Motor neuron (in vitro differentiated cells): ENCODE results near the gene CXCL1. TPM values are rescaled to one million over a fixed set of nuclear protein-coding genes. Genes with fewer than 3 reads are reported as not detected.
"Not testable (repeated sequence)": the region's sequence is repeated elsewhere in the genome, so short reads cannot be mapped to it uniquely, and the experiment has no call there.

Experiments
- ATAC-seq, 8 experiments: fragments of 200-7000 bp; cut with Tn5 transposase; replicated peaks in 6 of 8; 2 replicates each; pipeline ENCODE4 v1.8.0; 2021; ENCODE audit warnings: mild to moderate bottlenecking in 8 of 8, moderate library complexity in 8 of 8
- H3K27ac ChIP-seq, 2 donors: fragments of 250-450 bp; sonication (Bioruptor Pico); 2 replicates each; pipeline ENCODE4 v1.9.0; 2021; ENCODE audit warnings: antibody characterized with exemption in 2 of 2, mild to moderate bottlenecking in 2 of 2, moderate library complexity in 1 of 2
- H3K4me1 ChIP-seq, 2 donors: fragments of 250-450 bp; sonication (Bioruptor Pico); replicated peaks in 1 of 2; 2 replicates each; pipeline ENCODE4 v1.6.1; 2021; ENCODE audit warnings: antibody characterized with exemption in 2 of 2, mild to moderate bottlenecking in 2 of 2, moderate library complexity in 1 of 2
- H3K4me3 ChIP-seq, 5 donors: fragments of 250-450 bp; sonication (Bioruptor Pico); 2 replicates each; pipeline ENCODE4 v1.9.0; 2021; ENCODE audit warnings: antibody characterized with exemption in 5 of 5, mild to moderate bottlenecking in 5 of 5, moderate library complexity in 4 of 5
- WGBS, 10 experiments: fragments of 450-650 bp; shearing (Covaris generic); methylation state at CpG; one replicate each; pipeline ENCODE4 v1.0.0; 2022; 5-methylcytosine and 5-hydroxymethylcytosine counted together
- in situ Hi-C, 9 experiments: fragments of 400-800 bp; cut with MboI; loops; one replicate each; pipeline ENCODE4 v1.15.0; 2021; ENCODE audit warnings: low sequenced_read_pairs in 9 of 9, low pct_unique_long_range_greater_than_20kb in 2 of 9; ENCODE audit not compliant: unreplicated experiment in 9 of 9
- total RNA-seq, 8 experiments: library from RNA; unstranded; fragments of 300-600 nt; gene quantifications; 2 replicates each; pipeline versions ENCODE4 v1.2.3 to v1.2.4, GENCODE V29; 2022

The CXCL1 gene
- total RNA-seq, 8 experiments from 2014 or later, result 0.18 to 50.5 (median 2.5) TPM; not detected in 1

DNA sequence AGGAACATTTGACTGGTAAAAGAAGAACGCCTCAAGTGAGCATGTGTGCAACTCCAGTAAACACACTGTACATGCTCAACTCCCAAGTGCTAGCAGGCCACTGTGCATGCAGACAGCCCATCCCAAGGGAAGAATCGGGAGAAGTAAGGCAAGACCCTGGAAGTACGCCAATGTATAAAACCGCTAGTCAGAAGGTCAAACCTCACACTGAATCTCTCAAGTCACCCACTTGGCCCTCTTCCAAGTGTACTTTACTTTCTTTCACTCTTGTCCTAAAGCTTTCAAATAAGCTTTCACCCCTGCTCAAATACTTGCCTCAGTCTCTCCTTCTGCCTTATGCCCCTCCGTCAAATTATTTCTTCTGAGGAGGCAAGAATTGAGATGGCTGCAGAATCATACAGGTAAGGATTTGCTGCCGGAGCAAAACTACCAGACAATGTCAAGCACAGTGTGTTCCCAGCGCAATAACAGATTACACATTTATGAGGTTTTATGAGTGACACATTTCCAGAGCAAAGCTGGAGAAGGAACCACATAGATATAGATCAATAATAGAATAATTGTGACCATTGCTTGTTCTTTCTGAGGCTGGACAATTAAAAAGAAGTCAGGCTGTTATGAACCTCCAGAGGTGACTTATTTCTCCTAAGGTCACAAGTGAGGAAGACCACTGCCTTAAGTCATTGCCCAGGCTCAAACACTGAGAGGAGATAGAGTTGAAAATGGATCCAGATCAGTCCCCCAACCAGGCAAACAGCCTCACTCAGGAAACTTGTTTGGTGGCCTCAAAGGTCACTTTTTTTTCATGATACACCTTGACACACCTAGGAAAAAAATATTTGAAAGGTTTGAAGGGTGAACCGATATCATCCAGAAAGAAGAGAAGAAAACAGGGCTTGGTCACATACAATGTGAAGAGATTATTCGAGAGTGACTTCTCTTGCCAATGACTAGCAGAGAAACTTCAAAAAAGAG, 26.3 kb downstream of the CXCL1 start:
- ATAC-seq, result no peak
- Histone ChIP-seq H3K4me3 (no peak overlapping the region), H3K27ac (no peak overlapping the region), H3K4me1 (no peaks in the 10 kb centered on the region)
- WGBS, 10 experiments, result 33 to 100% (median 87%) methylated on average over 1 to 8 of the region's 9 CpGs
- in situ Hi-C loops, result no loop called here

DNA sequence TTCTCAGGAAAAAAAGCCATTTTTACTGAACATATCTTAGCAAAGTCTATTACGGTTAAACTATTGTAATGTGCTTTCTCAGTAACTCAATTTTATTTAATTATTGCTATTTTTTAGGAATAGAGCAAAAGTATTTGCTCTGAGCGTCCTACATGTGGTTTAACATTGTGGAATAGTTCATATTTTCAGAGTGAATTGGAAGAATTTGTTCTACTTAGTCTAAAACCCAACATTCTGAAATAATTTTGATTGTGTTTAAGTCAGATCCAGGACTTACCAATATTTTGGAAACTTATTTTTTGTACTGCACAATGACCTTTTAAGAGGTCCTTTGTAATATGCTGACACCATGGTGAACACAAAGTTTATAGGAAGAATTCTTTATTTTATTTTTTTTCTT, 27.2 kb downstream of the CXCL1 start:
- no peaks in the 10 kb centered on the region for H3K4me1 ChIP-seq
- ATAC-seq, result no peak
- no peak overlapping the region for H3K27ac ChIP-seq
- H3K4me3 ChIP-seq, result no peak overlapping the region
- WGBS, 10 experiments, result 7 to 100% (median 68%) methylated on average over 1 to 2 of the region's 2 CpGs
- in situ Hi-C loops, result no loop called here

DNA sequence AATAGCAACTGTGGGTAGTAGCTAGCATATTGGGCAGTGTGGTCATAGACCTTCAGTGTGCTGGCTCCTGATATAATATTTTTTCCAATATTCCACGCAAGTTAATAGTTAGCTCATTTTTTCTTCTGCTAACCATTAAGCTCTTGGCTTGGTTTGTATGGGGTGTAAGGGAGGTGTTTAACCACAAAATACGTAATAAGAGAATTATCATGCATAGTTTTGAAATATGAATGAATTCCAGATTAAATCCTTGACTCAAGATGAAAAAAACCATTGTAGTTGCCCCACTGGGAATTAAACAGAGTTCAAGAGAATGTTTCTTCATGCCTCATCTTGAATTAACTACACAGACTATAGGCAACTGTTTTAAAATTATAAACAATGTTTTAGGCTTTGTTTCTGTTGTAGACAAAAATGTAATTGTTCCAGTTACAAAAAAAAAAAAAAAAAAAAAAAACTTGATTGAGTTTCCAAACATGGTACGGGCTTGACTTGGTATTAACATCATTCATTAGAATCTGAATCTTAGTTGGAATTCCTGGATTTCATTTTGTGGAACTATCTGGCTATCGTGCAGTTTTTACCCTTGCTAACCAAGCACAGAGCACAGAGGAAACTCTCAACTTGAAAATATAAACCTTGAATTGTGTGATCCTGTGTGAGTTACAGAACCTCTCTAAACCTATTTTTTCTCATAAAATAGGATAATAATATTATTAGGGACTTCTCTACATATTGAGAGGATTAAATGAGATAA, 28.4 kb downstream of the CXCL1 start:
- in situ Hi-C loops, result no loop called here
- Histone ChIP-seq H3K4me3 (no peak overlapping the region), H3K4me1 (peaks cover 0 to 3% of the 10 kb centered on the region in 2 donors), H3K27ac (no peak overlapping the region)
- WGBS, 10 experiments, result 8 to 96% (median 72%) methylated on average over 3 to 4 of the region's 4 CpGs
- peak in 1 of 8 experiments; percentile 45 for ATAC-seq

DNA sequence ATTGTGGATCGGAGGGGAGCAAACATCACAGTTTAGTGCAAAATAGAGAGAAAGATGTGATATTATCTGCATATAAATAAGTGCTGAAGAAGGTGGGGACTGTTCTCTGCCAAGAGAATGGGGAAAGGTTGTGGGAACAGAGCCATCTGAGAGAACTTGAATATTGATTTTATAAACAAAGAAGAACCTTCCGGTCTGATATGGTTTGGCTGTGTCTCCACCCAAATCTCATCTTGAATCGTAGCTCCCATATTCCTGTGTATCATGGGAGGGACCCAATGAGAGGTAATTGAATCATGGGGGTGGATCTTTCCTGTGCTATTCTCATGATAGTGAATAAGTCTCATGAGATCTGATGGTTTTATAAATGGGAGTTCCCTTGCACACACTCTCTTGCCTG, 30.1 kb downstream of the CXCL1 start:
- in situ Hi-C loops, H3K4me3 ChIP-seq, H3K27ac ChIP-seq: not testable (repeated sequence)
- H3K4me1 ChIP-seq, result peaks cover 0 to 14% of the 10 kb centered on the region in 2 donors
- peak in 2 of 8 experiments; percentile 49 to 74 for ATAC-seq
- WGBS, 10 experiments, result 30 to 96% (median 44%) methylated on average over 1 to 3 of the region's 3 CpGs; no CpG with 5 or more reads in 3 of the 10 experiments

DNA sequence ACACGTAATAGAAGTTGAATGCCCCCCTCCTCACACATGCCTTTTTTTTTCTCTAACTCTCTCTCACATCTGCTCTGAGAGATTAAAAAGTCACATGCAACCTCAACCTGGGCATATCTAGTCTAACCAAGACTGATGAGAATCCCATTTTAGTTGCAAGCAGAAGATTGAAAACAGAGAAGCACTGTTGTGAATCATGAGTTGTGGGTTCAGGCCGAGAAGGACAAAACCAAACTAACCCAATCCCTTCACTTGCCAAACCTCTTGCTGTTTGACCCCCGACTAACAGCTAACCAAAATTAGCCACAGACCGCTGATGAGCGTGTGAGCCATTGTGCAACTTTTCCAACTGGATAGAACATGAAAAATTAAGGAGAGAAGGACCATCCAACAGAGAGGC, 31.8 kb downstream of the CXCL1 start:
- H3K27ac ChIP-seq, result no peak overlapping the region
- no peak for ATAC-seq
- in situ Hi-C loops, result no loop called here
- H3K4me3 ChIP-seq, result no peak overlapping the region
- WGBS, 10 experiments, result 0 to 100% (median 60%) methylated on average over 1 to 4 of the region's 5 CpGs; no CpG with 5 or more reads in 1 of the 10 experiments
- H3K4me1 ChIP-seq, result peaks cover 0 to 14% of the 10 kb centered on the region in 2 donors

DNA sequence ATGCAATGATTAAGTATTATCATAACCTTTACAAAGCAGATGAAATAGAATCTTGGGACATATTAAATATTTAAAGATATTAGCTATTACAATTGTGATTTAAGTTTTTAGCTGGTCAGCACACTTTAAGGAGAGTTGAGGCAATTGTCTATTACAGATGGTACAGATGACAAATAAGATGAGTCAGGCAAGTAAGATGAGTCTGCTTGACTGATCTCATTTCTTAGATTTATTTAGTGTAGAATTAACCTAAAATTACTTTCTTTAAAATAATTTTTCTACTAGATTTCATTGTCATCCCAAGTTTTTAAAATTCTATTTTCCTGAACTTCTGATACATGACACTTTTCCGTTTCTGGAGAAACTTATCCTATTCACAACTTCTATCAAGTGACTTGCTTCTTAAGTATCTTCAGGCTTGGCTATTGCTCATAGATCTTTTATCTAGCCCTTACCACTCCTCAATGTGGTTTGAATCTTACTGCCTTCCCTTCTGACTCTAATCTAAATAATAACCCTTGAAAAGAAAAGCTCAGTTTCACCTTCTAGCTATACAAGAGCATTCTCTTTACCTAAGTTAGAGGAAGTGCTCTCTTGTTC, 32.9 kb downstream of the CXCL1 start:
- Histone ChIP-seq H3K27ac (no peak overlapping the region), H3K4me3 (no peak overlapping the region), H3K4me1 (peaks cover 0 to 14% of the 10 kb centered on the region in 2 donors)
- no peak for ATAC-seq
- in situ Hi-C loops, result no loop called here
- 0 to 100% (median 93%) methylated on average over 1 of the region's 1 CpG for WGBS, 10 experiments

DNA sequence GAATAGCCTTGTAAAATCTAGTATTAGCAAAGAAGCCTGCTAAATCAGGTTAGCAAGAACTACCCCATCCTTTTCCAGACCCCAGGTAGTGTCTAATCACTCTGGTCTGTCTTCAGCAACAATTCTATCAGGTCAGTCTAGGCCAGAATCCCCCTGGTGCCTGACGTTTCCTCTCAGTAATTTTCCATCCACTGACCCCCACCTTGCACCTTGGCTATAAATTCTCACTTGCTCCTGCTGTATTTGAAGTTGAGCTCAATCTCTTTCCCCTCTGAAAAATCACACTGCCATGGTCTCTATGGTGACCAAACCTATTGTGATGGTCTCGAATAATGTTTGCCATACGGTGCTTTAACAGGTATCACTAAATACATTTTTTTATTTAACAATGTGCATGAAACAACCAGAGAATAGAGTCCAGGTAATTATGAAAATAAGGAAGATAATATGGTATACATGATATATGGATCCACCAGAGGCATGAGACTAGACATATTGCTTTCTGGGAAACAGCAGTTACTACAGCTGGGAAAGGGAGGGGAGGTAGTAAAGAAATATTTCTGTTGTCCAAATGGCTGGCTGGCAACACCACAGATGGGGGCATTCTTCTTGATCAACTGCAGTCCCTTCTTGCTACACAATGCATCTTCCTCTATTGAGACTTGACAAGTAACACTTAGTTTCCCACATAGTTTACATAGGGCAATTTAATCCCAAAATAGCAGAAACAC, 33.8 kb downstream of the CXCL1 start:
- no peak overlapping the region for H3K4me3 ChIP-seq
- H3K4me1 ChIP-seq, result peaks cover 0 to 14% of the 10 kb centered on the region in 2 donors
- in situ Hi-C loops, result no loop called here
- peak in 5 of 8 experiments; percentile 69 to 90 (median 85) for ATAC-seq
- no peak overlapping the region for H3K27ac ChIP-seq
- WGBS, 10 experiments, result 22 to 83% (median 47%) methylated on average over 1 to 3 of the region's 3 CpGs; no CpG with 5 or more reads in 3 of the 10 experiments

DNA sequence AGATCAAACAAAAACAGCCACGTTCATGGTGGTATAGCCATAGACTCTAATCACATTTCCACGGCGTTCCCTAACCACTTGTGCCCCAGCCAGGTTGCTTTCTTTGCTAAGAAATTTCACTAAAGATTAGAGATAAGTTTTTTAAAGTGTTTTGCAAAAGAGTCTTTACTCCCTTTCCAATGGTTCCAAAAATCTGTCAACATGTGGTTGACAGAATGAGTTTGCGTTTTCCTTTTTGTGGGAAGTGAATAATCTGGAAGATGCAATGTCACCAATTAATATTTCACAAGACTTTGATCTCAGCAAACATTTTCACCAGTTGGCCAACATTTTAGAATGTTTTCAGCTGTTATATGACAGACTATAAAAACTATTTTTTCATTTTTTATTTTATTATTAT, 35.3 kb downstream of the CXCL1 start:
- no peak overlapping the region for H3K27ac ChIP-seq
- H3K4me1 ChIP-seq, result peaks cover 0 to 14% of the 10 kb centered on the region in 2 donors
- H3K4me3 ChIP-seq, result no peak overlapping the region
- WGBS, 10 experiments, result 3 to 95% (median 68%) methylated on average over 1 to 4 of the region's 4 CpGs; no CpG with 5 or more reads in 2 of the 10 experiments
- in situ Hi-C loops, result no loop called here
- ATAC-seq, result no peak

DNA sequence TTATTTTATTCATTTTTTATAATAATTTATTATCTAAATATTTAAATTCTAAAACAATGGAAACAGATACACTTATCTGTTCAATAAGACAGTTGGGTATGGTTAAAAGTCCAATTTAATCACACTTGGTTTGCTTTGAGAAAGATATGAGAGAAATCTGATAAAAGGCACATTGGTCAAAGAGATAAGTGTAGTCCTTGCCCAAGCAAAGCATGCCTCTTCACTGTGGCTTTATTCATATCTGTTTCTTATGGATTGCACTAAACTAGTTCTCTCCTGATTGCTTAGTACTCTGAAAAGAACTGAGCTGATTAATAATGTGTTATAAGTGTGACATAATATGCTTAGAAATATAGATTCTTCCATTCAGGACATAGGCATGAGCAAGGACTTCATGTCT, 39.8 kb downstream of the CXCL1 start:
- in situ Hi-C loops, result no loop called here
- Histone ChIP-seq H3K4me1 (peaks cover 0 to 2% of the 10 kb centered on the region in 2 donors), H3K4me3 (no peak overlapping the region), H3K27ac (no peak overlapping the region)
- ATAC-seq, result no peak

DNA sequence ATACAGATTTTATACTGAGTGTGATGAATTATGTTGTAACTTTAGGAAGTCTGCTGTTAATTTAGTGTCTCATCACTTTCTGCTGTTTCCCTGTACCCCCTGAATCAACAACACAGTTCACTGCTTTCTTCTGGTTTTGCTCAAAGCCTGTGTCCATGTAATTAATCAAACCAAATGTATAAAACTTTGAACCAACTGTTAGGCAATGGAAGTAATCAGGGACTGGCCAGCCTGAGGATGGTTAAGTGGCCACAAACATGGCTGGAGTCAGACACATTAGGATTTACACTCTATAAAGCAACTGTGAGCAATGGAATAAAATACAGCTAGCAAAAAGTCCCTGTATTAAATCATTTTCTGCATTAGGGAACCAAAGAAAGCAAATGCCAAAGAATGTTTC, 42.6 kb downstream of the CXCL1 start:
- ATAC-seq, result no peak
- in situ Hi-C loops, result no loop called here

DNA sequence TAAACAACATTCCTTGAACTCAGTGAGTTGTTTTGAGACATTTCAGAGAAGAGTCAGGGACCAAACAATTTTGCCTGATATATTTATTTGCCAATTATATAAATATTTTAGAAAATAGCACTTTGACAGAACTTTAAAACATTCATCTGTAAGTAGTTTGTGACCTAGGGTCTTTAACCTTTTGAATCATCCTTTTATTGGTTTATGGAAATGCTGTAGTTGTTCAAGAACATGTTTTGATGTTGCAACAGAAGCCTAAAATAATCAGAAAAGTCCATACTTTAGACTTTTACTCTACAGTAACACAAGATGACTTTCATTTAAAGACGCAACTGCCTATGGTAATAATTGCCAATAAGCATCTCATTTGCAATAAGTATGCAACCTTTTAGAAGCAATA, 43.0 kb downstream of the CXCL1 start:
- WGBS, 10 experiments, result 0 to 40% (median 0%) methylated on average over 1 of the region's 1 CpG; no CpG with 5 or more reads in 3 of the 10 experiments
- peaks cover 0 to 2% of the 10 kb centered on the region in 2 donors for H3K4me1 ChIP-seq
- H3K27ac ChIP-seq, result no peak overlapping the region
- peak in 1 of 8 experiments; percentile 16 for ATAC-seq
- H3K4me3 ChIP-seq, result no peak overlapping the region
- in situ Hi-C loops, result no loop called here

More for the DNA sequence above, 42.6 kb downstream of the CXCL1 start:
- Histone ChIP-seq H3K27ac (no peak overlapping the region), H3K4me3 (no peak overlapping the region), H3K4me1 (peaks cover 0 to 2% of the 10 kb centered on the region in 2 donors)

DNA sequence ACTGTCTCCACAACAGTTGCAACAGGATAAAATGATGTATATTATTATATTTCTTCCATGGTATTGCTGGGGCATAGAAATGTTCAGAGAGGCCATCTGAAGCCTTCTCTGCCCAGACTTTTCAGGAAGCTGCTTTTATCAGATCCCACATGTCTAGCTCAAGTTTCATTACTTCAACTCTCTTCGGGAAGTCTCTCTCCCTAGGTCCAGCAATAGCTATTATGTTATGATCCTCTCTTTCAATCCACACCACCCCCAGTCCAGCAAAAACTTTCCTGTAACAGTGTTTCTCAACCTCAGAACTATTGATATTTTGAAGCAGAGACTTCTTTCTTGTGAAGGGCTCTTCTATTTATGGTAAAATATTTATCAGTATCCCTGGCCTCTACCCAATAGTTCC, 44.9 kb downstream of the CXCL1 start:
- in situ Hi-C loops, result no loop called here
- Histone ChIP-seq H3K27ac (no peak overlapping the region), H3K4me3 (no peak overlapping the region), H3K4me1 (peaks cover 0 to 2% of the 10 kb centered on the region in 2 donors)
- 67 to 100% (median 92%) methylated on average over 1 of the region's 1 CpG; no CpG with 5 or more reads in 6 of the 10 experiments for WGBS, 10 experiments
- ATAC-seq, result no peak
